HG03439 (cell line): ENCODE data around the gene ASIC1.
"Not testable (repeated sequence)": the region's sequence is repeated elsewhere in the genome, so short reads cannot be mapped to it uniquely, and the experiment has no call there.

ENCODE experiments used
- ATAC-seq: cut with Tn5 transposase; IDR thresholded peaks from one replicate; pipeline ENCODE4 v1.9.1; 2021; ENCODE audit warnings: mild to moderate bottlenecking, moderate library complexity; ENCODE audit not compliant: unreplicated experiment

ASIC1 gene

DNA sequence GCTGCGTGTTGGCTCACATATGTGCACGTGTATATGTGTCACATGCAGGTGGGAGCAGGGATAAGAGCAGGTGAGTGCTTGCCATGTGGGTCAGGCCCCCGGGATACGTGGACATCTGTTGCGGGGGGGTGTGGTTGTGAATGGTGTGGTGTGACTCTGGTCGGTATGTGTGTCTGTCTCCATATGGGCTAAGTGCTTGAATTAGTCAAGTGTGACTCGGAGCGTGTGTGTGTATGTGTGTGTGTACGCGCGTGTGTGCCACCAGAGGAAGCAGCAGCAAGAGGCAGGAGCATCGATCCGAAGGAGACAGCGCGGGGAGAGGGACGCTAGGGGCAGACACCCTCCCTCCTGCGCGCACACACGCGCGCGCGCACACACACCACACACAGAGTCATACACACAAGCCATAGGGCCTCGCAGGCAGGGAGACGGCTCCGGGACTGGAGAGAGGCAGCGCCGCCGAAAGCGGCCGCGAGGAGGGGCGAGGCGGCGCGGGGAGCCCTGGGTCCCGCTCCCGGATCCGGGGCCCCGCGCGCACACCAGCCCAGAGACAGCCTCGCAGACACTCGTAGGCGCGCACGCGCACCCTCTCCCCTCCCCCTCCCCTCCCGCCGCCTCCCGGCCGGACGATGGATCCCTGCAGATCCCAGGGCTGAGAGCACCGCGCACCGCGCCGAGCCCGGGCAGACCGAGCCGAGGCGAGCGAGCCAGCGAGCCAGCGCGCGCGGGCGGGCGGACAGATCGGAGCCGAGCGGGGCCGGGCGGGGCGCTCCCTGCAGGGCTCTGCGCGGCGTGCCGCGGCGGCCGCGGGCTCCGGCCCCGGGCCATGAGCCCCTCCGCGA, at the start of gene ASIC1:
TSS of gene ASIC1 (plus strand) at position 597 of the 842 bp plus-strand sequence. CDS start 1,171 bp downstream, outside the sequence.
- no peak for ATAC-seq

DNA sequence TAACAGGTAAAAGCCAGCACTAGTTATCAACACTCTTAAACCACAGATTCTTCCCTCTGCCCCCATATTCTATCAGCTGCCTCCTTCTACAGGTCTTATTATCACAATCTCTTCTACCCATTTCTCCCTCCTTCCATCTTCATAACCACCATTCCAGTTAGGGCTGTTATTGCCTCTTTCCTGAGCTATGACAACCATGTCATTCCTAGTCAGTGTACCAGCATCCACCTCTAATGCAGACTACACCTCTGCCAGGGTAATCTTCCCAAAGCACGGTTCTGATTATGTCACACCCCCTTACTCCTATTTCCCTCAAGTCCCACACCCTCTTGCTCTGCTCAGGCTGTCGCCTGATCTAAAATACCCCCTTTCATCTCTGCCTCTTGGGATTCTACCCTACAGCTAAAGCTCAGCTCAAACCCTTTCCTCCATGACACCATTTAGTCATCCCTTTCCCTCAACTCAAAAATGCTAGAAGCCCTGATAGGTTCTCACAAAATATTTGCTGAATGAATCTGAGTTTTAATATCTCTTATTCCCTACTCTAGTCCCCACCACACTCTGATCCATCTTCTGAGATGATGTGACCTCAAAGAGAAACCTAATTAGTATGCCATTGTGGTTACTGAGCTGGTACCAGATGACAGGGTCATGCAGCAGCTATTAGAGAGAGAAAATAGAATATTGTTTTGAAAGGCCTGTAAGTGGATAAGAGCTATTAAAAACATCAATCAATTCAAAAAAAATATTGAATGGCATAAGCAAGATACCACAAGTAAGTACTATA, 43.8 kb upstream of the ASIC1 start:
- no peak for ATAC-seq

DNA sequence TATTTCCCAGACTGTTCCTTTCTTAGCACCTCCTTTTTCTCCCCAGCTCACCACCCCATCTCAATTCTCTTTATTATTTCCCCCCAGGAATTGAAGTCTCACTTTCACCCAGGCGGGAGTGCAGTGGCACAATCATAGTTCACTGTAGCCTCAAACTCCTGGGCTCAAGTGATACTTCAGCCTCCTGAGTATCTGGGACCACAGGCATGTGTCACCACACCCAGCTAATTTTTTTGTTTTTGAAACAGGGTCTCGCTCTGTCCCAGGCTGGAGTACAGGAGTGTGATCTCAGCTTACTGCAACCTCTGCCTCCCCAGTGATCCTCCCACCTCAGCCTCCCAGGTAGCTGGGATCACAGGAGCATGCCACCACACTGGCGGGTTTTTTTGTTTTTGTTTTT, 43.1 kb upstream of the ASIC1 start:
- no peak for ATAC-seq

DNA sequence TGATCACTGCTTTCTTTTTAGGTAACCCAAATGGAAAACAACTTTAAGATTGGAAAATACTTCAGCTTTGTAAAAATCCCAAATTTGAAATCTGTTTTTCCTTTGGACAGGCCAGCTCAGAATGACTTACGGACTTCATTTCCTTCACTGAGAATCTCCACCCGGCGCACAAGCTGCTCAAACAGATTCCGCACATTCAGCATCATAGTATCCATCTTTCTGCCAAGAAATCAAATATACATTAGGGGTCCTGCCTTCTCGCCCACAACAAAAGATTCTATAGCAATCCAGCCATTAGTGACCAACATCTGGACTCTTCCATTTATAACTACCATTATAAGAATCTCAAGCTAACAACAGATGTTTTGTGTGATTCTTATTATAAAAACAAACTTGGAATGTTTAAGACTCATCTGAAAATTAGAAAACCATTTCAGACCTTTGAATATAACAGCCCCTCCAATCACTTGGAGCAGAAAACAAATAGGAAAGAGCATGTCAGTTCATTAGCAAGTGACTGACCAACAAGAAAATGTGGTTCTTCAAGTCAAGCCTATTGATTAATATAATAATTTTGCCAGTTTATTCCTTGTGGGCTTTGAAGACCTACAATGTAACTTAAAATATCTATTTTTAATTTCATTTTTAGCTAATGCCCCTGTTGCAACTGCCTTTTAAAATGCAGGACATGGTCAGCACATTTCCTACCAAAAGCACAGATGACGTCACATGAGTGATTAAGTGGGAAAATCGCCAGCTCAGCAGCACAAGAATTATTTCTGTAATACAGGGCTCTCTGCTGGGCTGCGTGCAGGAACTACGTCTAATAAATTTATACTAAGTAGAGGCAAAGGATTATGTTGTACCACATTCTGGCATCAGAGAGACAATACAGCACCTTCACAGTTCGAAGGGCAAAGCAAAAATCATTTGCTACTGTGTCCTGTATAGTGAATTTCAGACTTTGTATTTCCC, 40.6 kb upstream of the ASIC1 start:
- no peak for ATAC-seq

DNA sequence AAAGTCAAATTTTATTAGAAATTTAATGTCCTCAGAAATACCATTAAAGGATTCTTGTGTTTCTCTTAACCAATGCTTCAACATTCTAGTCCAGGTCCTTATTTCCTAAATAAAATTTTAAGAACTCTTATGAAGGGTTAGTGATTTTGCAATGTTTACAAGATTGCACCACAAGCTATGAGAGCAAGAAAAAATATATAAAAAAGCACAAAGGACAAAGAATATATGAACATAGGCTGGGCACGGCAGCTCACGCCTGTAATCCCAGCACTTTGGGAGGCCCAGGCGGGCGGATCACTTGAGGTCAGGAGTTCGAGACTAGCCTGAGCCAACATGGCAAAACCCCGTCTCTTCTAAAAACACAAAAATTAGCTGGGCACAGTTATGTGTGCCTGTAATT, 39.8 kb upstream of the ASIC1 start:
- no peak for ATAC-seq

DNA sequence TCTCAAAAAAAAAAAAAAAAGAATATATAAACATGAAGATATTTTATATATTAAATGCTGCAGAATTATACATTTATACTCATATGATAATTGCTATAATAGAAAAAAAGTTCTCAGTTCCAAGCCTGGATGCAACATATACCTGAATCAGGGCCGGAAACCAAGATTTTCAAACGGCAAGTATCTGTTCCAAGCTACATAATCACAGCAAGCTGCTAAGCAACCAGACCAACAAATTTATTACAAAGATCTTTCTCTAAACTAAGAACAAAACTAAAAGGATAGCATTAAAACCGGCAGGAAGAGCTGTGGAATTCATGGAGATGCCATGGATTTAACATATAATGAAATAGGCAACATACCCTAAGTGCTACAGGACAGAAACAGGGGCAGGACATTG, 39.2 kb upstream of the ASIC1 start:
- ATAC-seq: no peak

DNA sequence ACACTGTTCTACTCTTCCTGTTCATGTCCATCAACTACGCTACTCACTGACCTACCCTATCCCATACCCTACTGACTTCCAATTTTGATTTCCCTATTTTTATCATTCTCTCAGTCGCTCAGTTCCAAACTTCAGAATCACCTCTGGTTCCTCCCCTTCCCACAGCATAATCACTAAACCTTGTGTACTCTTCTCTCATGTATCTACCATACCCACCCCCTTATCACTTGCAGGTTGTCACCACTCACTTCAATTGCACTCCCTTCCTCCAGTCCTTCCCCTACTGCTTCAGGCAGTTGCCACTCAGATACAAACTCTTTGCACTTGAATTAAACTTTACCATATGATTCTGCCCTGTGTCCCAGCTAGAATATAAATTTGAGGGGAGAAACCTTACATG, 38.4 kb upstream of the ASIC1 start:
- ATAC-seq: no peak

DNA sequence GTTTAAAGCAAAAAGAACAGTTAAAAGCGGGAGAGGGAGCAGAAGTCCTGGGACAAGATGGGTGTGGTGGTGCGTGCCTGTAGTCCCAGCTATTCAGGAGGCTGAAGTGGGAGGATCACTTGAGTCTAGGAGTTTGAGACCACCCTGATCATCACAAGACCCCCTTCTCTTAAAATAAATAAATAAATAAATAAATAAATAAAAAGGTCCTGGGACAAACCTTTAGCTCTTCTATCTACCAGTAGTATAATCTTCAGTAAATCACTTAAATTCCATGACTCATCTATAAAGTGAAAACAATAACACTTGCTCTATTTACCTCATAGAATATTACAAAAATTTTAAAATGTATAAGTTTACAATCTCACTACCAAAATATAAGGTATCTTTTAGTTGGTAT, 37.9 kb upstream of the ASIC1 start:
- no peak for ATAC-seq

DNA sequence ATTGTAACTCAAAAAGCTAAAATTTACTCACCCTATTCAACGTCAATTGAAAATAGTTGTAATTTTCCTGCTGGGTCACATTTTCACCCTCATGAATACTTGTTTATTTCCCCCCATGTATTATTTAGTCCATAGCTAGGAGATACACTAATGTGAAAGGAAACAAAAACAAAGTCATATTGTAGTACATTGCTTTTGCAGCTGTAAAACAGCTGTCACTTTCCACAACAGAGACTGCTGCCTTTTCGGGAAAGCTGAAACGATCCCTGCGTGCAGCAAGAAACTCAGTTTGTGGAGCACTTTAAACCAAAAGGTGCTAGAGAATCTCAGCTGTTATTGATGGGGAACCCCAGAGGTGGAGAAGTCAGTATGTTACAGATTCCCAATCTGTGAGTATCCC, 36.4 kb upstream of the ASIC1 start:
- no peak for ATAC-seq

DNA sequence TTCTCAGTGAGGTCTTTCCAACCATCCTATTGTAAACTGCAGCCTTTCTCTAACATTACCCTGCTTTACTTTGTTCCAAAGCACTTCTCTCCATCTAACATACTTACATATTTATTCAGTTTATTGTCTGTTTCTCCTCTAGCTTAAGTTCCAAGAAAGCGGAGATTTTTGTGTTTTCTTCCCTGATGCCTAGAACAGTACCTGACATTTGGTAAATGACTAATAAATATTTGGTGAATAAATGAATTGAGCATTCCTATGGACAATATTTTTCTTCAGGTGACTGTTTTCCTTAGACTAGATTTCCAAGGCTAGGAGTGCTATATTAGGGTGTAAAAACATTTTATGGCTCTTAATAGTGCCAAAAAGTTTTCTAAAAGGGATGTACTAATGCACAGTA, 34.5 kb upstream of the ASIC1 start:
- no peak for ATAC-seq

DNA sequence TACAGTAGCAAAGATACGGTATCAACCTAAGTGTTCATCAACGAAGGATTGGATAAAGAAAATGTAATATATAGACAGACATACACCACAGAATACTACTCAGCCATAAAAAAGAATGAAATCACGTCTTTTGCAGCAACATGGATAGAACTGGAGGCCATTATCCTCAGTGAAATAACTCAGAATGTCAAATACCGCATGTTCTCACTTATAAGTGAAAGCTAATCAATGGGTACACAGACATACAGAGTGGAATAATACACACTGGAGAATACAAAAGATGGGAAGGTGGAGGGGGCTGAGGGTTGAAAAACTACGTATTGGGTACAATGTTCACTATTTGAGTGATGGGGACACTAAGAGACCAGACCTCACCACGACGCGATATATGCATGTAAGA, 33.2 kb upstream of the ASIC1 start:
- no peak for ATAC-seq

DNA sequence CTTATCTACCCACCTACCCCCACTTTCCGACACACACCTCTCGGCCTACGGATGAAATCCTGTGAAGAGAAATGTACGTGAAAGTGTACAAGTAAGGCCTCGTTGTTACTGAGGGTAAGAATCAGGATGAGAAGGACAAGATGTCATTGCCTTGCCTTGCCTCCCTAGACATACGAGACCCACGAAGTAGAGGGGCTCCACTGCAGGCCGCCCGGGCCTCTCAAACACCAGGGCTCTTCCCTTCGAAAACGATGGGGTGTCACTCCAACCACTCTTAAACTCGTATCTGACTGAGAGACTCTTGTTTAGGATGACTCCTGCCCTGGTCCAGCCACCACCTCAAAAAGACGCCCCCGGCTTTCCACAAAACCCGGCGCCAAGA, 32.6 kb upstream of the ASIC1 start:
- ATAC-seq: peak; percentile 14

DNA sequence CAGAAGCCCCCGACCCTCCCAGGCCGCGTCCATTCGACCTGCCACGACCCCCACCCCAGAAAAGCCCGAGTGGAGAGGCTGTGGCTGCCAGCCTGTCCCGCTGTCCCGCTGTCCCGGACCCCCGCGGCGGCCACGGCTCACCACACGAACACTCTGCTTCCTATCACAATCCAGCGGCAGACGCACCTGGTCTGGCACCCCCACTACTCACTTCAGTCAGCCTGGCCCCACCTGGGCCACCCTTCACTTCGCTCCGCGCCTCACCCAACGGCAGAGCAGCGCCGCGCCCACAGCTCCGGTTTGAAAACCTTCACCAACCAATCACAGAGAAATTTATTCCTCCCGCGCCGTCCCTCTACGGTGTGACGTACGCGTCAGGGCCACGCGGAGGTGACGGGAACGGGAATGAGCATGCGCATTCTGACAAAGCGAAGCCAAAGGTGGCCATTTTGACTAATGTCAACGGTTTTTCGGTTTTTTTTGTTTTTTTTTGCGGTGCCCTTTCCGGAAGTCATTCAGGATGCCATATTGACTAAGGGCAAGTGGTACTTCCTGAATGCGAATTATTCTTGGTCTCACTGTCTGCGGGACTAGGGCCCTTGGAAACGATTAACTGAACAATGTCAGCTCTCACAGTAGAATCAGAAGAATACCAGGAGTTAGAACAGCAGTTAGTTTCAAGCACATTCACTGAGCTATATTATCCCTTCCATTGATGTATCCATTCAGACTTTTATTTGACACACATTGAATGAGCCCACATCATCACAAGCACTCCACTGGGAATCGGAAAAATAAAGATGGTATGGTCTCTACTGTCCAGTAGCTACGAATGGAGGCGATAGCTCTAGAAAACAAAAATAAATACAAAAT, 32.0 kb upstream of the ASIC1 start, which contains the start of gene RACGAP1:
TSS of gene RACGAP1 (minus strand) at position 308 of the 873 bp plus-strand sequence. CDS start 8,779 bp downstream, outside the sequence.
- ATAC-seq: peak; percentile 95

DNA sequence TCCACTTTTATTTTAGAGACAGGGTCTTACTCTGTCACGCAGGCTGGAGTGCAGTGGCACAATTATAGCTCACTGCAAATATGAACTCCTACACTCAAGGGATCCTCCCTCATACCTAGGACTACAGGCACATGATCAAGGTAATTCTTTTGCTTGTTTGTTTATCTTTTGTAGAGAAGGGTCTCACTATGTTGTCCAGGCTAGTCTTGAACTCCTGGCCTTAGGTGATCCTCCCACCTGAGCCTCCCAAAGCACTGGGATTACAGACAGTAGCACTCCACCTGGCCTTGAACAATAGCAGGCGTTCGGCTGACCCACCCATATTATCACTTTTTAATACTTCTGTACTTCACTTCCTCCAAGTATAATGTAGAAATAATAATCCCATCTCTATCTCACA, 30.7 kb upstream of the ASIC1 start:
- ATAC-seq: no peak

DNA sequence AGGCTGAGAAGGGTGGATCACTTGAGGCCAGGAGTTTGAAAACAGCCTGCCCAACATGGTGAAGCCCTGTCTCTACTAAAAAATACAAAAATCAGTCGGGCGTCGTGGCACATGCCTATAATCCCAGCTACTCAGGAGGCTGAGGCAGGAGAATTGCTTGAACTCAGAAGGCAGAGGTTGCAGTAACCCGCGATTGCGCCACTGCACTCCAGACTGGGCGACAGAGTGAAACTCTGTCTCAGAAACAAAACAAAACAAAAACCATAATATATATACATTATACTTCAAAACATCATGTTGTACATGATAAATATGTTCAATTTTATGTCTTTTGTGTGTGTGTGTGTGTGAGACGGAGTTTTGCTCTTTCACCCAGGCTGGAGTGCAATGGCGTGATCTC, 26.9 kb upstream of the ASIC1 start:
- ATAC-seq: not testable (repeated sequence)

DNA sequence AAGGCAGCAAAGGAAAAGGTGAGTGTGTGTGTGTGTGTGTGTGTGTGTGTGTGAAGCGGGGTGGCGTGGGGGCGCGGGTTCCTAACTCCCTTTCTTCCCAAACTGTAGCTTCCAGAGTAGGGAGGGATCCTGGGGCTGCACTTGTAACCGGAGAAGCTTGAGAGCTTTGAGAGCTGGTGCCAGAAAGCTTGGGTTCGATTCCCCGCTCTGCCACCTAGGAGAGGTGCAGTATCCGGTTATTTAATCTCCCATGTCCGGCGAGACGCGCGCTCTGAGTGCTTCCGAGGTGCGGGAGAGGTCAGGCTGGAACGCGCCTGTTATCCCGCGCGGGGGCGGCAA, 24.9 kb upstream of the ASIC1 start:
- ATAC-seq: no peak

DNA sequence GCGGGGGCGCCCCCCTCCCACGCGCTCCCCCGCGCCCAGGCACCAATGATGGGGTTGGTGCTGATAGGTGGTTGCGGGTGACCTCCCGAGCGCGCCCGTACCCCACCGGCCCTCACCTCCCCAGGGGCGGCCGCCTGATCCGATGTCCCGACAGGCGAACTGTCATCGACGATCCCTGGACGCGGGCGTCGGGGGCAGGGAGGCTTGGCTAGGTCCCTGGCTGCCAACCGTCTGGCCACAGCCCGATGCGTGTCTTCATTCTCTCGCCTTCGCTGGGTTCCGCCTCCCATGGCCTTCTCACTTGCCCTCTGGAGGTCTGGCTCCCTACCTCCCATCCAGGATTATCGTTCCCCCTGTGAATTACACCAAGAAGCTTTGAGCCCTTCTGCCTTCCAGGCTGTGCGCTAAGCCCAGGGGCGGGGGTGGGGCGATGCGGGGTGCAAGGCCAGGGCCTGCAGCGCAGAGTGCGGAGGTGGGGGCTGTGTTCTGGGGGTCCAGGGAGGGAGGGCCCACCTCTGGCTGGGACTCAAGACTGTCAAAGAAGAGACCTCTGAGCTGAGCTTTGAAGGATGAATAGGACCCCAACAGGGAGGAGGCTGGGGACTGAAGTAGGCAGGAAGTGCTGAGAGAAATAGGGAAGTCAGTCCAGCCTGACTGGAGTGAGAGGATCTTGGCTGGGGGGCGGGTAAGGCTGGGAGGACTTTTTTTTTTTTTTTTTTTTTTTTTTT, 24.4 kb upstream of the ASIC1 start:
- ATAC-seq: no peak

DNA sequence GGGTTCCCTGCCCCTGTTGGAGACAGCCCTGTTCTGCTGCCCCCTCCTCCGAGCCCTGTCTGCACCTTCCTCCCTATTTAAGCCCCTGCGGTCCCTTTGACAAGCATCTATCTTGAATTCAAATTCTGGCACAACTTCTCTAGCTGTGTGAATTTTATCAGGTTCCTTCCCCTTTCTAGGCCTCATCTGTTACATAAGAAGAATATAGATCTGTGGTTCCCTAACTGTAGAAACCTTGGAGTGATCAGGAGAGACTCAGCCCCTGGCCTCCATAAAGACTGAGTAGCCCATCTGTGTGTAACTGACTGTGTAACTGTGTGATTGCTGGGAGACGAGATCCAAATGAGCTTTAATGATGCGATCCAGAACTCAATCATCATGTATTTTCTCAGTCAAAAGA, 19.1 kb upstream of the ASIC1 start:
- ATAC-seq: no peak

DNA sequence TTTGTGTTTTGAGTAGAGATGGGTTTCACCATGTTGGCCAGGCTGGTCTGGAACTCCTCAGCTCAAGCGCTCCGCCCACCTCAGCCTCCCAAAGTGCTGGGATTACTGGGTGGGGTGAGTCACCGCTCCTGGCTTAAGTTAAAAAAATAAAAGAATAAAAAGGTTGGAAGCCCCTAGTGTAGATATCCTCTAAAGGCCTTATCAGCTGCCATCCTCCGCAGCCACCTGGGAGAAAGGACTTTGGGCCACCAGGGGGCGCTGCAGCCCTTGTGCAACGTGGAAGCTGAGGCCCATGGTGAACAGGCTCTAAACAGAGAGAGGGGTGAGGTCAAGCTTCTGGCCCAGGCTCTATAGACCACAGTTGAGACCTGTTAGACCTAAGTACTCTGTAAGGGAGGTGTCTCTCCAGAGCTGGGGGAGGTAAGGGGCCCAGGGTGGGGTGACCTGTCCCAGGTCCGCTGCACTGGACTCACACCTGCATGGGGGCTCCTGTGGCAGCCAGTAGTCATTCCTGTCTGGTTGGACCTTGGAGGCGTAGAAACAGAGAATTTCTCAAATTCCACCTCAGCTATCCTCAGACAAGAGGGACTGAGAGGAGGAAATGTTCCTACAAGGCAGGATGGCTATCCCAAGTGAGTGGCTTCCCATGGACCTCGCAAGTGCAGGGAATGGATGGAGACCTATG, 18.1 kb upstream of the ASIC1 start:
- no peak for ATAC-seq
